Stimulated activated CD4-positive, alpha-beta T cell treated with anti-CD3 and anti-CD28 coated beads, Interleukin-15, amount 100 ng/mL, for 48 hours (primary cell): Measurements from ENCODE around the gene AATK.

ENCODE experiments used
- DNase-seq, 2 donors: peaks; one replicate each; pipeline ENCODE4 v3.0.0-alpha.2; 2020; ENCODE audit warnings: low read depth in 2 of 2

AATK gene

DNA sequence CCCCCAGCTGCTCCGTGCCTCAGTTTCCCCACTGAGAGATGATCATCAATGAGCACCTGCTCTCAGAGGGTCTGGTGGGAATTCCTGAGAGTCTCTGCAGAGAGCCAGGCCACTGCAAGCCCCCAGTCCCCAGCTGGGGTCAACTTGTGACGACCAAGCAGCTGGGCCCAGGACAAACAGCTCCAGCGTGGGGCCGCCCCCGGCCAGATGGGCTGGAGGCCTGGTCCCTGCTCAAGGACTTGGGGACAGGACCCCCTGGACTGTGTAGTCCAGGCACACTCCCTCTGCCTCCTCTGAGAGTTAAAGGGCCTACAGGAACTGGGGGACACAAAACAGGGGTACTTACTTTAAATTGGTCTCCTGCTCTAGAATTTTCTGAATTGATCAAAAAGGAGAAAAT lies 16.6 kb upstream of the AATK start:
- DNase-seq = no peak

DNA sequence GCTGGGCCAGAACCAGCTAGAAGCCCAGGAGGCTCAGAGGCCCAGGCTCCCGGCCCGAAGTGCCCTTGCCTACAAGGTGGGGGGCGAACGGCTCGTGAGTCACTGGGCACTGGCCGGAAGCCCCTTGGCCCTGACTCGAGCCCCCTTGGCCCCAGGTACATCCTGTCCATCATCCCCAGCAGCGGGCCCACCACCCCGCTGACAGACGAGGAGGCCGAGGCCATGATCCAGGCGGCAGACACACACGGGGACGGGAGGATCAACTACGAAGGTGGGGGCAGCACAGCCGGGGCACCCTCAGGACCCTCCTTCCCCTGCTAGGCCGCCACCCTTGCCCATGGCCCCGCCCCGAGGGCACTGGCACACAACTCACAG lies 15.8 kb upstream of the AATK start:
- no peak for DNase-seq

DNA sequence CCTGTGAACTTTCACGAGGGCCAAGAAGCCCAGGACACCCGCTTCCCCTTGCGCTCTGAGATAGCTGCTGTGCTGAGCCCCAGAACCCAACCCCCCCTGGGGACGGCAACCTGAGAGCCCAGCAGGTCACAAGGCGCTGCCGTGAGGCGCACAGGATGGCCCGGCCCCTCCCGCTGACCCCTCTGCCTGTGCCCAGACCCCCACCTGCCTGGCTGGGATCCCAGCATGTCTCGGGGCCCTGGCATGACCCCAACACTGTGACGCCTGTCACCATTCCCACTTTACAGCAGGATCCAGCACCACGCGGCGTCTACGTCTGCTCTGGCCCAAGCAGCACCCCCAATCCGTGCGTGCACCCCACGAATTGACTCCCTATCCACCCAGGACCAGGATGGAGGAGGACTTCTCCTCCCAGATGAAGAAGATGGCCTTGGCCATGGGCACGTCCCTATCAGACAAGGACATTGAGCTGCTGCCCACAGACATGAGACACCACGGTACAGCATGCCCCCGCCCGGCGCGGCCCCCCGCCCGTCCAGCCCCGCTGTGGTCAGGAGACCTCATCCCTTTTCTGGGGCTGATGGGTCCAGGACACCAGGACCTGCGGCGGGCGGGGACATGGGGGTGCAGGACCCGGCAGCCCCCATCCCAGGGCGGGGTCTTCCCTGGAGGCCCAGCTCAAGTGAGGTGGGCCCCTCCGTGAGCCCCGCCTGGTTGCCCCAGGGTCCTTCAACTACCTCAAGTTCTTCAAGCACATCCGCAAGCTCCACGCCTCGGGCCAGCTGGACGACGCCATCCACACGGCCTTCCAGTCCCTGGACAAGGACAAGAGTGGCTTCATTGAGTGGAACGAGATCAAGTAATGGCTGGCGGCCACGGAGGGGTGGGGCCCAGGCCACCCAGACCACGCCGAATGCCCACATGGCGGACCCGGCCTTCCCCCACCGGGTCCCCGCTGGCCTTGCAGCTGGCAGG lies 15.1 kb upstream of the AATK start:
- DNase-seq = no peak

DNA sequence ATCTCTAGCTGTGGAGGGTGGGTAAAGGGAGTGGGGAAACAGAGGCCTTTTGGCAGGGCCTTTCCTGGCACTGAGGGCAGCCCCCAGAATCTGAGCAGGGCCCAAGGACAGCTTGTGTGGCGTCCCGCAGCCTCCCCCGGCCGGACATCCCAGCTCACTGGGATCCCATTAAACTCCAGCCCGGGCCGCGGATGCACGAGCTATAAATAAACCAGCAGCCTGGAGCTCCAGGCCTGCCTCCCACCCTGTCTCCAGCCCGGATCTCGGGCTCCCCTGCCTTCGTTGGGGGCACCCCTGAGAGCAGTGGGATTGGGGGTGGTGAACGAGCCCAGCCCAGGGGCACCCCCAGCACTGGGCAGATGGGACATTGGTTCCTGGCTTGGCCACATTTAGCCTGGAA lies 13.8 kb upstream of the AATK start:
- DNase-seq = no peak

DNA sequence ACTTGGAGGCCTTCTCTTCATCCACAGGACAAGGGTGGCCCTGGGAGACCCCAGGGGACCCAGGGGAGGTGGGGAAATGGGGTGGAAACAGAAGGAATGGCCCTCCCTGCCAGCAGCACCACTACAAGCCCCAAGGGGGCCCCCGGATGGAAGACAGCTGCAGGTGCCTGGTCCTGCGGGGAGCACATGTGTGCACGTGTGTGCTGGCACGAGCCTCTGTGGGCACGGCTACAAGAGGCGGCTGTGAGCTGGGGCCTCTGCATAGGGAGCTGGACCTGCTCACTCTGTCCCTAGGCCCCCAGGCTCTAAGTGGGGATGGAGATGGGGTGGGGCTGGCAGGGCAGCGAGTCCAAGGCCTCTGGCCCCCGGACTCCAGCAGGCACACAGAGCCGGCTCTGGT lies 13.2 kb upstream of the AATK start:
- no peak for DNase-seq

DNA sequence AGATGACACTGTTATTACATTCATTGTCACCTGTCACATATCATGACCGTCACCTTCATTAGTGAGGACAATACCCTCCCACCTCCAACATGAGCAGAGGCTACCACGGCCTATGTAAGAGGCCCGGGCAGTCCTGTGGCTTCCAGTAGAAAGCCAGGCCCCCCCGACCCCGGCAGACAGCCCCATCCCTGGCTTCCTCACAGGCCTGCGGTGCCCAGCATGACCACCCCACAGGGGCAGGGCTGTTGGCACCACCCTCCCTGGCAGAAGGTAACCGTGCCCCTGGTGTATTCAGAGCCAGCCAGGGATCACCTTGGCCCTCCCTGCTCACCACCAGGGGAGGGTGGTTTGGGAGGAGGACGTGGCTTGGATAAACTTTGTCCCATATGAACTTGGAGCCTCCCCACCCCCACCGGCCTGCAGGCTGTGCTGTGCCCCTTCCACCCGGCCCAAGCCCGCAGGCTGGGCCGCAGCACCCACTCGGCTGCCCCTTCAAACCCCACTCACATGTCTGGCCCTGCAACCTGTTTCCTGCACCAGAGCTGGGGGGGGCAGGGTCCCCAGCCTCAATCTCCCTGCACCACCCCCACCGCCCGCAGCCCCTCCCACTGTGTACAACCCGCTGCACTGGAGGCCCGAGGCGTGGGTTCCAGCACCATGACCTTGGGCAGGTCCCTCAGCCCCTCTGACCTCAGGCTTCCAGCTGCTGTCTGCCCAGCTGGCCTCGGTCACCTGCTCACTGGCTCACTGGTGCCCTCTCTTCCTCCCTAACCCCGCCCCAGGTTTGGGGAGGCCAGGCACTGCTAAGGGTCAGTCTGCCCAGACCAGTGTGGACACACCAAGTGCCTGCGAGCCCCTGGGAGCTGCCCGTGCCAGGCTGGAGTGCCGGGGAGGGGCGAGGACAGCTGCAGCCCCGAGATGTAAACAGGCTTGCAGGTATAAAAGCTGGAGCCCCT lies 12.4 kb upstream of the AATK start:
- DNase-seq = no peak

DNA sequence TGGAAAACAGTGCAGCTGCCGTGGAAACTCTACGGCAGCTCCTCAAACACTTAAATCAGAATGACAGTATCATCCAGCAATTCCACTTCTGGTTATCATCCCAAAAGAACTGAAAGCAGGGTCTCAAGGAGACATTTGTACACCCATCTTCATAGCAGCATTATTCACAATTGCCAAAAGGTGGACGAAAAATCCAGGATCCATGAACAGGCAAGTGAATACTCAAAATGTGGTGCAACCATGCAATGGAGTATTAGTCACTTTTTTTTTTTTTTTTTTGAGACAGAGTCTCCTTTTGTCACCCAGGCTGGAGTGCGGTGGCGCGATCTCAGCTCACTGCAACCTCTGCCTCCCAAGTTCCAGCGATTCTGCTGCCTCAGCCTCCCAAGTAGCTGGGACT lies 10.6 kb upstream of the AATK start:
- no peak for DNase-seq

DNA sequence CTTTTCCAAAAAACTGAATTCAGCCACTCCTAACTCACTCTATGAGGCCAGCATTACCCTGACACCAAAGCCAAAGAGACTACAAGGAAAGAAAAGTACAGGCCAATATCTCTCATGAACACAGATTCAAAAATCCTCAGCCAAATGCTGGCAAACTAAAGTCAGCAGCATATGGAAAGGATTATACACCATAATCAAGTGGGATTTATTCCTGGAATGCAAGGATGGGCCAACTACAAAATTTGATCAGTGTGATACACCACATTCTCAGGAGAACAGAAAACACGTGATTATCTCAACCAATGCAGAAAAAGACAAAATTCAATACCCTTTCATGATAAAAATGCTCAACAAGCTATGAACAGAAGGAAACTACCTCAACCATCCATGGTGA lies 7.7 kb upstream of the AATK start:
- DNase-seq = no peak

DNA sequence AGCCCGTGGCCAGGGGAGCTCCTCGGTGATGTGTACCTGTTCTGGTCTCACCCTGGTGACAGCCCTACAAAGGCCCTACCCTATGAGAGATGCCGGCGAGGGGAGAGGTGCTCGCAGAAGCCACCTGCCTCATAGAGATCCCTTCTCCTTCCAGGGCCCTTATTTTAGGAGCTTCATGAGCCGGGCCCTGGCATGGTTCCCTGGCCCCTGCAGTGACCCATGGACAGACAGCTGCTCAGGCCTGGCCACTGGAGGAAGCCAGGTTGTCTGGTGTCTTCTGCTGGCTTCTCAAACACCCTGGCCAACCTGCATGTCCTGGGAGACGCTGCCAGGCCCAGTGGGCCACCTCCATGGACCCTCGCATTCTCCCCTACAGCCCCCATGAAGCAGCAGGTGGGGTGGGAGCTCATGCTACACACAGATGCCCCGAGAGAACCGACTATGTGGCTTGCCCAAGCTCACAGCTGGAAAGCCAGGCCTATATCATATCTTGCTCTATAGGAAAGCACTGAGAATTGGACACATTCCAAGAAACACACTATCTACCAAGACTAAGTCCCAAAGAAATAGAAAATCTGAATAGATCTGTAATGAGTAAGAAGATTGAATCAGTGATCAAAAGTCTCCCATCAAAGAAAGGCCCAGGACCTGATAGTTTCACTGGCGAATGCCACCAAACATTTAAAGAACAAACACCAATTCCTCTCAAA lies 7.2 kb upstream of the AATK start:
- no peak for DNase-seq

DNA sequence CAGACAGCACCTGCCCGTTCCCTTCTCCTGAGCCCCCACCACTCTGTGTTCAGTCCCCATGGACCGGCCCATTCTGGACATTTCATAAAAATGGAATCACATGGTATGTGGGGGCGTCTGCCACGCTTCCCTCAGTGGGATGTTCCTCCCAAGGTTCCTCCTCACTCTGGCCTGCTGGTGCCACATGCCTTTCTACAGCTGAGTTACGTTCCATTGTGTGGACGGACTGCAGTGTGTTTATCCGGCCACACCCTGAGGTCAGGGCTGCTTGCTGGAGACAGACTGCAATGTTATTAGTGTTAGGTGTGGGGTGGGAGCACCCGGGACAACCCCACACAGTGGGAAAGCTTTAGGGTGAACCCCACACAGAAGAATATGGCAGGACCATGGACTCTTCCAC lies 5.9 kb upstream of the AATK start:
- no peak for DNase-seq

DNA sequence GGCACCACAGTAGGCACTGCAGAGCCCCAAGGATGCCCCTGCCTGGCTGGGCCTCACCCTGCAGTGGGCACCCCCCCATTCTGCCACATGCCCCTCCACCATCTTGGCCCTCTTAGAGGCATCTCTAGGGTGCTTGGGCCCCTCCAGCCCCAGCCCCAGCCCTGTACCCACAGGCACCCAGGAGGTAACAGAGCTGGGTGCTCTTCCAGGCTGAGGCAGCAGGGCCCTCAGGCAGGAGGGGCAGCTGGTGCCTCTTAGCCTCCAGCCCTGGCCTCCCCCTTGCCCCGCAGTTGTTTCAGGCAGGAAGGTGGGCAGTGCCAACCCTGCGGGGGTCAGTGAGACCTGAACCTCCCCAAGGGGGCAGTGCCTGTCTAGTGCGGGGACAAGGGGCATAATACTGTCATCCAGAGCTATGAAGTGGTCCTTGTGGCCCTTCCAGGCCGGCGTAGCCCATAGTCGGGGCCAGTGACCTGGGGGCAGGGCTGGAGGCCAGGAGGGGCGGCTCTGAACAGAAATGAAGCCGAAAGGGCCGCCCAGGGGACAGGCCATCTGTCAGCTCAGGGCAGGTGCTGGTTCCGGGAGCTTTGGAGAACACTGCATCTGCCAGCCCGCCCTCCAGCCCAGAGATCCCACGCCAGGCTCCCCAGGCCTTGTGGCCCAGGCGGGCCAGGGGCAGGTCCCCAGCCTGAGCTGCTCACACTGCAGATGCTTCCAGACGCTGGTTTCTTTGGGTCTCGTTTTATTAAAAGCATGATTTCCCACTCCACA lies 4.9 kb upstream of the AATK start:
- DNase-seq = no peak

DNA sequence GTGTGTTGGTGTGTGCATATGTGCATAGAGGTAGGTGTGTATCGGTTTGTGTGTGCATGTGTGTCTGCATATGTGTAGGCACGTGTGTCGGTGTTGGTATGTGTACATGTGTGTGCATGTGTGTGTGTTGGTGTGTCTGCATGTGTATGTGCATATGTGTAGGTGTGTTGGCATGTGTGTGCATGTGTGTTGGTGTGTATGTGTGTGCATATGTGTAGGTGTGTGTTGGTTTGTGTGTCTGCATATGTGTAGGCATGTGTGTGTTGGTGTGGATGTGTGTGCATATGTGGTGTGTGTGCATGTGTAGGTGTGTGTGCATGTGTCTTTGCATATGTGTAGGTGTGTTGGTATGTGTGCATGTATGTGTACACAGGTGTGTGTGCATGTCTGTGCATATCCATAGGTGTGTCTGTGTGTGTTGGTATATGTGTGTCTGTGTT lies 3.9 kb upstream of the AATK start:
- no peak for DNase-seq

DNA sequence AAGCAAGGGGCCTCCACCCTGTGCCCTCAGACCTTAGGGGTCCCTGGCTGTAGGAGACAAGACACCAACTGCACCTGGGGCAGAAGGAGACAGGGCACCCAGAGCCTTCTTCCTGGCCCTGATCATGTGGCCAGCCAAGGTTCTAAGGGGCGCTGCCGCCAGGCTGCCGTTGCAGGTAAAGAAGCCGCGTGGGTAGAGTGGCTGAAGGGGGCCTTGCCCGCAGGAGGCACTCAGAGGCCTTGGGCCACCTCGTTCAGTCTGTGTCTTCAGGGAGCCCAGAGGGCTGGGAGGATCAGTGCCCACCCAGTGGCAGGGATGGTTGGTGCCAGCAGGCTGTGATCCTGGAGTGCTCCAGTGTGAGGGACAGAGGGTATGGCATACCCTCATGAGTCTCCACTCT lies 1.6 kb upstream of the AATK start:
- no peak for DNase-seq

DNA sequence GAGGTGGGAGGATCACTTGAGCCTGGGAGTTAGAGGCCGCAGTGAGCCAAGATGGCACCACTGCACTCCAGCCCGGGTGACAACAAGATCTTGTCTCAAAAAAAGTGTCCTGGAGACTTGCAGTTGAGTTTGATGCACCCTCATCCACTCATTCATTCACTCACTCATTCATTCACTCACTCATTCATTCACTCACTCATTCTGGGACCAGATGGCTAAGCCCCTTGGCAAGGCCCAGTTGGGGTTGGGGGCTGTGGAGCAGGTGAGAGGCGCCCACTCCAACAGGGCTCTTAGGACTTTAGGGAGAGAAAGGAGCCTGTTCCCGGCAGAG lies 1.1 kb upstream of the AATK start:
- DNase-seq = no peak

DNA sequence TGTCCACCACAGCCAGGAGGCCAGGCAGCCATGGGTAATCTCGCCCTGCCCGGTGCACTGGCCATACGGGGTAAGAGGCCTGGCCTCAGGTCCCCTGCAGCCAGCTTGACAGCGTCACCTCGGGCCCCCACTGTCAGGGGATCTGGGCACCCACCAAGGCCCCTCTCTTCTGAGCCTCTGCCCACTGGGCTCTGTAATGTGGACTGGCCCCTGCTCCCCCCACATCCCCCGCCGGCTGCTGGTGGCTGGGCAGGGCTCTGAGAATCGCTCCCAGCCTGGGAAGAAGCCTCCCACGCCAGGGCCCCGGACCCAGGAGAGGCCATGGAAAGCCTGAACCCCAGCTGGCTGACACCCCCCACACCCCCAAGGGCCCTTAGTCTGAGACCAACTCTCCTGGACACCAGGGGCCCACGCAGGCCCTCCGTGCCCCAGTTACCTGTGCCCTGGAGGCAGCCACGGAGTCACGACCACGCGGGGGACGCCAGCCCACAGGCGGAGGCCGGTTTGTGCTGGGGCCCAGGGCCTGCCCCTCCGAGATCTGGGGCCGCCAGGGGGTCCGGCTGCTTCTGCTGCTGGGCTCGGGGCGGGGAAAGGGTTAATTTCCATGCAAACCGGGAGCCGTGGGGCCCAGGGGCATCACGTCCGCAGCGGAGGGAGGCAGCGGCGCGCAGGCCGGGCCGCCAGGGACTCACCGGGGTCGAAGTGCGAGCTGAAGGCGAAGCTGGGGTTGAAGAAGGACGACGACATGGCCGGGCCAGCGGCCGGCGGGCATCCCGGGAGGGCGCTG lies 582 bp downstream of the AATK start, which contains the start of gene PVALEF:
Gene PVALEF (plus strand): TSS at position 262 of the 787 bp plus-strand sequence. CDS start 15,720 bp downstream, outside the sequence.
- no peak for DNase-seq

DNA sequence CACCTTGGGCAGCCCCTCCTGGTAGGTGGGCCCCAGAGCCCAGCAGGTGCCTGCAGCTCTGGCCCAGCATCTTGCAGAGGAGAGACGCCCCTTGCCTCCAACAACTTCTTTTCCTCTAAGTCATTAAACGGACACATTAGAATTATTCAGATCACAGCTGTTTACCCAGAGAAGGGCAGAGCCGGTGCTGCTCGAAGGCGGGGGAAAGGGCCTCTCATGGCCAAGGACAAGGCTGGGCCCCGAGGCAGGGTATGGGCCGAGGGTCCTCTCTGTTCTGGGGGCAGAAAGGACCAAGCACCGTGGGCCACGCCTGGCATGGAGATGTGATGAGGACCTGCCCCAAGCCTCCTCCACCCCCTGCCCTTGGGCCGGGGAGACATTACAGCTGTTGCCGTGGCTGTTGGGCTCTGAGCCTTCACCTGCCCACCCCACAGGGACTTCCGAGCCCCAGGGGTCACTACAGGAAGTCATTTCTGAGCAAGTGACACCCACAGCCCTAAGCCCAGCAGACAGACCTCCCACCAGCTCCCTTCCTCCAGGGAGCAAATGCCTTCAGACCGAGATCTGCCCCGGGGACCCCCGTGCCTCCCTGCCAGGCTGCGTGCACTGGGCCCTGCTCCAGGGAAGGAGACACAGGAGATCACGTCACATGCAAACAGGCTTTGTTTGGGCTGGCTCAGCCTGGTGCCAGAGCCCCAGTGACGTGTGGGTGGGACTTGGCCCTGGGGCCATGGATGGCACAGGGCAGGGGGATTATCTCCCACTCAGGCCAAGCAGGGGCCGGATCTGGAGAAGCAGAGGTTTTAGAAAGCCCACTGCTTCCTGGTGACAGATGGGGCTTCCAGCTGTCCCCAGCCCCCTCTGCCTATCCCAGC lies 1.4 kb downstream of the AATK start:
- no peak for DNase-seq

DNA sequence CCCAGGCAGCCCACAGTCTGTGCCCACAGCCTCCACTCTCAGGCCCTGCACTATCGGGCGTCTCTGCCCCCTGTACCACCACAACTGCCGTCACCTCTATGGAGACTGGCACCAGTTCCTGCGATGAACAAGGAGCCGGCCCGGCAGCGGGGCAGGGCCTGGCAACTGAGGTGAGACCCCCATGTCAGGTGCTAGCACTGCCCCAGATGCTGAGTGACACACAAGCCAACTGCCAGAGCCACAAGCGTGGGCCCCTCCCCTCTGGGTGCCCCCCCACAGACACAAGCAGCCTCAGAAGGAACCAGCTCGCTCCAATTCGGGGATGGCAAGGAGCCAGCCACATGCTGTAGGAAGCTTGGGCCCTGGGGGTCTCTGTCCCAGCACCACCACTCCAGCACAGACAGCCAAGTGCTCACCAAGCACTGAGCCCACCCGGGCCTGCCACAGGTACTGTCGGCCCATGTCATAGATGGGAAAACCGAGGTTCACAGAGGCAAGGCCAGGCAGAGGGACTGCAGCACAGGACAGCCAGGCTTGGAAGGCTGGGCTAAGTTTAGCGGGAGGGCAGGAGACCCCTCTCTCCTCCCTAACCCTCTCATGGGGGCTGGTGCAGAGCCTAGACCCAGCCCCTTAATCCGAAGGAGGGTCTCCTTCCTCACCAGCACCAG lies 2.2 kb downstream of the AATK start:
- no peak for DNase-seq

DNA sequence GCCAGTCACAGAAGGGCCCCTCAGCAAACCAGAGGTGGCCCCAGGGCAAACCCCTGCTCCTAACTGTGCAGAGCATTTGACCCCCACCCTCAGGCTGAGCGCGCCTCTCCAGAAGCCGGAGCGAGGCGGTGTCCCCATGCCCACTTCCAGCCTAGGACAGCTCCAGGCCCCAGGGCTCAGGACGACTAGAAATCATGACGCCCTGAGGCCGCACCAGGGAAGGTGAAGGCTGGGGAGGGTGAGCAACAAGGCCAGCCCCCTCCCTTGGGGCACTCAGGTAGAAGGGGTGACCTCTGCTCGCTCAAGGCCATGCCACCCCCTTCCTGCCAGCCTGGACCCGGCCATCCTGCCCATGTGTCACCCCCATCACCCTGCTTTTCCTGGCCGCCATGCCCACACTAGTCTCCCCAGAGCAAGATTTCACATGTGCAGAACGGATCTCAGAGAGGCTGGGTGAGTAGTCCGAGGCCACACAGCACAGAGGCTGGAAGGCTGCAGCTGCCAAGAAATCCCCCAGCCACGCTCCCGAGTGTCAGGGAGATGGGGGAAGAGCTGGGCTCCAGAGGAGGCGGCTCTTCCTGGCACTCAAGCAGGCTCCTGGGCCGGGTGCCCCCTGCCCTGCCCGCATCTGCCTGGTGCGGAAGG lies 2.8 kb downstream of the AATK start:
- no peak for DNase-seq
